ENCODE results near the gene C3orf22. TPM values are rescaled to one million over a fixed set of nuclear protein-coding genes. Genes with fewer than 3 reads are reported as not detected.
A peak's percentile ranks its signal among the peaks of the same experiment; 100 is the strongest.

The C3orf22 gene
- total RNA-seq, 1 experiment from 2014 or later, result not detected

GRCh38 chr3:126524429-126524988 is 34.2 kb downstream of the C3orf22 start:
- peak overlapping the region; percentile 34; the same call in 1 of the 2 replicates for H3K4me2 ChIP-seq
- H4K20me1 ChIP-seq (ENCODE audit: insufficient read depth), result no peaks in the 10 kb centered on the region; the same call in 1 of the 2 replicates
- no peaks in the 10 kb centered on the region for H3K4me1 ChIP-seq (replicated peaks; ENCODE audit: insufficient read depth)
- no peak overlapping the region for H2AFZ ChIP-seq
- ChIA-PET POLR2A (ENCODE audit: unreplicated experiment) (no interaction called here), CTCF (interaction anchor here (0.6 kb wide), 1 partner anchor 29 kb away, joined by 13 read pairs; no protein-coding TSS in a partner anchor)
- intact Hi-C loops (cut with micrococcal nuclease; ENCODE audit: unreplicated experiment), result loop anchor here (5.0 kb wide), 5 partner anchors 47 to 948 kb away; partner anchors contain the start of gene ZXDC
- no peak for DNase-seq
- no peak overlapping the region for H3K4me3 ChIP-seq
- H3K27me3 ChIP-seq (ENCODE audit: insufficient read depth, low read depth), result peaks cover 28% of the 10 kb centered on the region; the same call in 1 of the 2 replicates
- H3F3A ChIP-seq (ENCODE audit: insufficient read depth, low read depth), result no peaks in the 10 kb centered on the region
- H3K79me2 ChIP-seq (ENCODE audit: low read depth), result no peaks in the 10 kb centered on the region
- H3K27ac ChIP-seq, result no peak overlapping the region
- H3K9me3 ChIP-seq (ENCODE audit: insufficient read depth, low read depth), result no peaks in the 10 kb centered on the region
- H3K36me3 ChIP-seq (ENCODE audit: low read depth), result no peaks in the 10 kb centered on the region
- TF ChIP-seq CTCF (conservative IDR thresholded peaks at IDR 0.05) (no peak), EZH2 (IDR thresholded peaks at IDR 0.05; ENCODE audit: low read depth) (no peak)
- no peaks in the 10 kb centered on the region for H3K9me2 ChIP-seq (ENCODE audit: insufficient read depth)
- BruUV-seq (replicated peaks), result no TSS peak

- no TSS peak for BruUV-seq (replicated peaks)
- Histone ChIP-seq H3K36me3 (ENCODE audit: low read depth) (no peaks in the 10 kb centered on the region), H3K9me3 (ENCODE audit: insufficient read depth, low read depth) (no peaks in the 10 kb centered on the region), H3K4me2 (peak within 1 kb of the TSS; percentile 34; the same call in 1 of the 2 replicates), H3K4me3 (no peak within 1 kb of the TSS), H3K27ac (no peak within 1 kb of the TSS), H3K4me1 (replicated peaks; ENCODE audit: insufficient read depth) (no peaks in the 10 kb centered on the region), H2AFZ (no peak within 1 kb of the TSS), H3K79me2 (ENCODE audit: low read depth) (no peaks in the 10 kb centered on the region), H3F3A (ENCODE audit: insufficient read depth, low read depth) (no peaks in the 10 kb centered on the region), H3K27me3 (ENCODE audit: insufficient read depth, low read depth) (peaks cover 28% of the 10 kb centered on the region; the same call in 1 of the 2 replicates), H3K9me2 (ENCODE audit: insufficient read depth) (no peaks in the 10 kb centered on the region), H4K20me1 (ENCODE audit: insufficient read depth) (no peaks in the 10 kb centered on the region; the same call in 1 of the 2 replicates)
- no peak for TF ChIP-seq EZH2 (IDR thresholded peaks at IDR 0.05; ENCODE audit: low read depth)
- TF ChIP-seq CTCF (conservative IDR thresholded peaks at IDR 0.05), result no peak
- intact Hi-C loops (cut with micrococcal nuclease; ENCODE audit: unreplicated experiment), result loop anchor here (2.0 to 5.0 kb wide), 6 partner anchors 47 to 1021 kb away; partner anchors contain the start of gene ZXDC
- CTCF ChIA-PET, result interaction anchor here (0.6 to 0.7 kb wide), 3 partner anchors 11 to 162 kb away, joined by 4 to 13 read pairs (median 6); no protein-coding TSS in a partner anchor
- POLR2A ChIA-PET (ENCODE audit: unreplicated experiment), result no interaction called here
- DNase-seq, result peak in 1 of 2 experiments; percentile 68
These were observed 34.8 kb downstream of the C3orf22 start, which contains the start of gene CHST13 for GRCh38 chr3:126523745-126524428. Gene CHST13 (plus strand): TSS chr3:126524155. CDS start chr3:126524333, 178 bp downstream.

- Histone ChIP-seq H3K27me3 (ENCODE audit: insufficient read depth, low read depth) (peaks cover 28% of the 10 kb centered on the region; the same call in 1 of the 2 replicates), H3K4me3 (no peak overlapping the region)
- intact Hi-C loops (cut with micrococcal nuclease; ENCODE audit: unreplicated experiment), result loop anchor here (2.0 to 5.0 kb wide), 6 partner anchors 45 to 1022 kb away; partner anchors contain the start of gene ZXDC
These were observed 36.4 kb downstream of the C3orf22 start for GRCh38 chr3:126522363-126522788.

More at GRCh38 chr3:126522363-126522788, 36.4 kb downstream of the C3orf22 start:
- no peaks in the 10 kb centered on the region for H3K36me3 ChIP-seq (ENCODE audit: low read depth)
- no peaks in the 10 kb centered on the region for H3K9me2 ChIP-seq (ENCODE audit: insufficient read depth)
- H3K4me1 ChIP-seq (replicated peaks; ENCODE audit: insufficient read depth), result no peaks in the 10 kb centered on the region
- peak in 1 of 2 experiments; percentile 55 for DNase-seq
- no peak for TF ChIP-seq EZH2 (IDR thresholded peaks at IDR 0.05; ENCODE audit: low read depth)
- peak; percentile 93 for TF ChIP-seq CTCF (conservative IDR thresholded peaks at IDR 0.05)
- ChIA-PET CTCF (interaction anchor here (0.5 to 0.9 kb wide), 3 partner anchors 60 to 1026 kb away, joined by 3 read pairs; no protein-coding TSS in a partner anchor), POLR2A (ENCODE audit: unreplicated experiment) (no interaction called here)
- no peaks in the 10 kb centered on the region for H3F3A ChIP-seq (ENCODE audit: insufficient read depth, low read depth)
- H3K27ac ChIP-seq, result no peak overlapping the region
- H3K9me3 ChIP-seq (ENCODE audit: insufficient read depth, low read depth), result no peaks in the 10 kb centered on the region
- H2AFZ ChIP-seq, result no peak overlapping the region
- H3K79me2 ChIP-seq (ENCODE audit: low read depth), result no peaks in the 10 kb centered on the region
- H3K4me2 ChIP-seq, result no peak overlapping the region
- BruUV-seq (replicated peaks), result no TSS peak
- H4K20me1 ChIP-seq (ENCODE audit: insufficient read depth), result no peaks in the 10 kb centered on the region; the same call in 1 of the 2 replicates
